ENCODE measurements around the gene GREM2. TPM values are rescaled to one million over a fixed set of nuclear protein-coding genes. Genes with fewer than 3 reads are reported as not detected.

The GREM2 gene
- total and polyA plus RNA-seq, 2 of the 4 experiments (the other 2 are of a cell fraction) = 3.0 to 14.2 TPM

DNA sequence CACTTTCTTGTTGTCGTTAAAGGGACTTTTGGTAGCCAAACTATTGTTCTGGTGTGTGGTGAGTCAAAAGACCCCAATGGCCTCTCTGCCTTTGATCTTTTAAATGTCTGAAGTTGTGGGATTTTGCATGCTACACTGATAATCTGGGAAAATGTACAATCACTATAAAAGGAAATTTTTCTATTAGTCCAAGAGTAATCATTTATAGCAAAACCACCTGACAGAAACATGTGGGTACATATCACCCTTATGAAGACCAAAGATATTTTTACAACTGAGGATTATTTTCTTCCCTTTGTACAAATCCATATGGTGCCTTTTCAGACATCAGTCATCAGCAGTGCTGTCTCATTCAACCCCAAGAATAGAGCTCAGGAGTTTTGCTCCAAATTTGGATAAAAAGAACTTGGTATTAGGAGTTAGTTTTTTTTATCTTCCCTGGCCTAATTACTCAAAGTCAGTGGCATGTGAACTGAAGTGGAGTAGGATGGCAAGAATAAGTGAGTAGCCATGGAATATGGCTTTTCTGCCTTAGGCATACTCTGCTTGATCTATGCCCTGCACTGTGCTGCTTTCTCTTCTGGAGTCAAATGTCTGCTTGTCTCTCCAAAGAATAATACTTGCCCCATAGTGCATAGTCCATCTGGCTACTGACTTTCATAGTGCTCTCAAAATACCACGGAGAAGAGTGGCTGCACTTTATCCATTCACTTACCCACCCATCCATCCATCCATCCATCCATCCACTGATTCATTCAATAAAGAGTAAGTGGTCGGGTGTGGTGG, 13.5 kb downstream of the GREM2 start:
- Histone ChIP-seq H3K27me3 (ENCODE audit: control insufficient read depth, insufficient read depth, low read length) (no peaks in the 10 kb centered on the region), H3K56ac (ENCODE audit: extremely low read depth, insufficient read depth, low read length) (no peak overlapping the region), H4K20me1 (ENCODE audit: insufficient read depth, low read length) (no peaks in the 10 kb centered on the region), H4K8ac (ENCODE audit: low read depth in 2 of 2, low read length in 2 of 2) (no peak overlapping the region), H3K9ac (ENCODE audit: low read depth, low read length) (no peak overlapping the region), H3K36me3 (ENCODE audit: control insufficient read depth, insufficient read depth, low read length) (peaks cover 2% of the 10 kb centered on the region; the same call in 1 of the 2 replicates), H3K18ac (ENCODE audit: low read depth, low read length) (no peak overlapping the region), H2AK9ac (replicated peaks; ENCODE audit: low read depth, low read length, poor library complexity) (no peak overlapping the region), H4K5ac (ENCODE audit: low read depth, low read length) (no peak overlapping the region), H2BK20ac (ENCODE audit: low read depth, low read length) (no peak overlapping the region), H3K4me1 (ENCODE audit: control insufficient read depth, insufficient read depth, low read length) (peaks cover 7% of the 10 kb centered on the region; the same call in 1 of the 2 replicates), H3K4me2 (ENCODE audit: low read depth, low read length) (0 out of 2 replicates have a peak overlapping the region, but pooled peaks have one; percentile 9), H3K4me3 (ENCODE audit: insufficient read depth, low read depth, low read length) (no peak overlapping the region), H3K27ac (ENCODE audit: insufficient read depth, low read length) (no peak overlapping the region), H2AFZ (replicated peaks; ENCODE audit: low read length, poor library complexity) (no peak overlapping the region), H2BK120ac (ENCODE audit: low read depth, low read length) (no peak overlapping the region), H3K14ac (replicated peaks; ENCODE audit: low read depth, low read length) (no peak overlapping the region), H4K91ac (ENCODE audit: insufficient read depth, low read depth, low read length) (no peak overlapping the region), H3K4ac (ENCODE audit: low read depth, low read length) (no peak overlapping the region), H2BK15ac (ENCODE audit: low read depth, low read length) (no peak overlapping the region), H3K23ac (ENCODE audit: low read depth, low read length) (no peak overlapping the region), H2AK5ac (ENCODE audit: low read depth, low read length) (no peak overlapping the region), H3K9me1 (ENCODE audit: insufficient read depth, low read length) (0 out of 2 replicates have a peak, but pooled peaks cover 3% of the 10 kb centered on the region), H2BK5ac (ENCODE audit: low read depth, low read length, poor library complexity, severe bottlenecking) (no peak overlapping the region), H3K79me1 (ENCODE audit: low read depth in 1 of 2, low read length in 2 of 2) (peaks cover 16 to 37% of the 10 kb centered on the region in 2 experiments), H3K9me3 (ENCODE audit: control insufficient read depth, insufficient read depth, low read length) (no peaks in the 10 kb centered on the region)
- ChIA-PET POLR2A (ENCODE audit: unreplicated experiment) (interaction anchor here (0.7 kb wide), 1 partner anchor 288 kb away, joined by 4 read pairs; no protein-coding TSS in a partner anchor), CTCF (no interaction called here)
- WGBS, 2 experiments (ENCODE audit: extremely low coverage in 2 of 2, insufficient read length in 1 of 2) = no CpG with 5 or more reads among the region's 3 CpGs
- in situ Hi-C loops (cut with MboI; ENCODE audit: low sequenced_read_pairs) = loop anchor here (10.0 kb wide), 1 partner anchor 404 kb away; no protein-coding TSS in a partner anchor
- no TSS peak for BruUV-seq (replicated peaks)
- DNase-seq (no peak), ATAC-seq (ENCODE audit: low read depth) (no peak)
- dilution Hi-C loops (cut with HindIII; ENCODE audit: low sequenced_read_pairs, unreplicated experiment) = no loop called here
- TF ChIP-seq SMC3 (IDR thresholded peaks at IDR 0.05; ENCODE audit: low read depth, low read length) = no peak
- intact Hi-C loops (cut with micrococcal nuclease) = no loop called here

Data from IMR-90 (cell line).